ENCODE data around the gene HS6ST1.

The HS6ST1 gene

DNA sequence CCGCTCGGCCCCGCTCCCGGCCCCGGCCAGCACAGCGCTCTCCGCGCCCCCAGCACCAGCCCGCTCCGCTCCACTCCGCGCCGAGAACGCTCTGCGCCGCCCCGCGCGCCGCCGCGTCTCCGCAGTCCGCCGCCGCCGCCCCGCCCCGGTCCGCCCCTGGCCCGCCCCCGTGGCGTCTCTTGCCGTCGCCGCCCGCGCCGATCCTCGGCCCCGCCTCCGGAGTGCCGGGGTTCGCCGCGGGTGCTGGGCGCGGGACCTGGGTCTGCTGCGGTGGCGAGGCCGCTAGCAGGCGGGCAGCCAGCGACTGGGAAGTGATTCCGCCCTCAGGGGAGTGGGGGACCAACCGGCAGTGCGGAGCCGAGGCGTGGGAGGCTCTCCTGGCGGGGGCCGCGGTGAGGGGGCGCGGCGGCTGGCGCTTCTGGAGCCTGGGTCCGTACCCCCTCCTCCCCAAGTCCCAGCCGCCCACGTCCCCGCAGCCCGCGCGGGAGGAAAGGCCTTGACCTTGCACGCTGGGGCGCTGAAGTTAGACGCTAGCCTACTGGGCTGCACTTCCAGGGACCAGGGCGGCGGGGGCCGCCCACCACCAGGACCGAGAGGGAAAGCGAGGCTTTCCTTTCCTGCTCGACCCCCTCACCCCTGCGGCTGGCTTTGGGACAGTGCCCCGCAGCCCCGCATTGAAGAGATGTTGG lies at the start of gene HS6ST1:
TSS of gene HS6ST1 (minus strand) at position 93 of the 689 bp plus-strand sequence. CDS start 305 bp downstream, outside the sequence.
- DNase-seq (ENCODE audit: low spot score), result peak; percentile 93

DNA sequence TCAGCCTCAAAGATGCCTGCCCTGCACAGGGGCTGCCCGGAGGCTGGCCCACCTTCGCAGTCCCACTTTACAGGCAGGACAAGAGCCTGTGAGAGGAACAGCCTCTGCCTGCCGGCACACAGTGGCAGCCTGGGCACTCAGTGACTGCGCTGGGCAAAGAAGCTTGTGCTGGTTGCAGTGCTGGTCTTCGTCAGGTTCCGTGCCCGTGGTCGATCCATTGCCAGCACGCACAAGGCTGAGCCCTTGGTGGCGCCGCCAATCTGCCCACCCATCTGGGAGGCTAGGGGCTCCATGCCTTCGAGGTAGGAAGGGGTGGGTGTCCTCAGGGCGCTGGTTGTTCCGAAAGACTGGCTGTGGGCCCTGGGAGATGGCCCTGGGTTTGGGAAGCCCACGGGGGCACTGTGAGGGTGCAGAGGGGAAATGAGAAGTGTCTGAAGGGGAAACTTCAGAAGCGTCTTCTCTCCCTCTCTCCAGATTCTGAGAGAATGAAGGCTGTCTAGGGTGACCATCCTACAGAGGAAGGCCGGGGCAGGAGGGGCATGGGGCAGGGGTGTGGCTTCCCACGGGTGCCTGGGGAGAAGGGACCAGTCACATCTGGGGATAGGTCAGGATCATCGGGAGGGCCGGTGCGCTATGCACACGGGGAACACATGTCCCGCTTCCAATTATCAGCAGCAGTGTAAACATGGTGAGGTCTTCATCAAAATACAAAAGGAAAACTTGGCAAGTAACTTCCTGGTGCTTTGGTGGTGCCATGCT lies 49.1 kb upstream of the HS6ST1 start:
- DNase-seq (ENCODE audit: low spot score), result no peak

DNA sequence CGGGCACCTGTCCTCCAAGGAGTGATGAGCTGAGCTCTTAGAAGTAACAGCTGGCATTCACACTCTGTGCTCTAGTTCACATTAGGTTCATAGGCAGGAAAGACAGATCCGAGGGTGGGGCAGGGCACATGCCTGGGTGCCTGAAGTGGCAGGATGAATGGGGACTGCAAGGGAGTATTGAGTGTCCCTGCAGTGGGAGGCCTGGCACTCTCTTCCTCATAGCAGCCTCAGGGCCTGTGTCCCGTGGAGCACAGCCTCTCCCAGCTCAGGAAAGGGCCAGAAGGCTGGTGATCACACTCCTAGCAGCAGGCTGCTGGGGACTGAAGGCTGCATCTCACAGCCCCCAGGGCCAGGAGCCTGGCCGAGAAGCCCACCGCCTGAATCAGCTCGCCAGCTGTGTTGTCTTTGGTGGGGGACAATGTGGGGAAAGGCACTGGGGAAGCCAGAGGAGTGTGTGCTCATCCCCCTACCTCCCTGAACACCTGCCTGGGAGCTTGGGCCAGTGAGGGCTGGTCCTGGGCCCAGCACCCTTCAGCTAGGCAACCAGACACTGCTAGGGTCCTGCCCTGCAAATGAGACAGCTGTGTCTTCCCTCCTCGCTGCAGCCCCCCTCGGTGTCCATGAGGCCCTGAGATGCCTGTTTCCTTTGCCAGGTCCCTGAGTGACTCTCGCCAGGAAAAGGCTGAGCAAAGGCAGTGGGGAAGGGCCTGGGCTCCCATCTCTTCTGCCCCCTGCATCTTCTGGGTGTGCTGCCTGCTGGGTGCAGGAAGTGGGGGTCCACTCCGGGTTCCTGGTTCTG lies 48.2 kb upstream of the HS6ST1 start:
- DNase-seq (ENCODE audit: low spot score), result no peak

GRCh38 chr2:128365217-128365905 lies 46.7 kb upstream of the HS6ST1 start:
- no peak for DNase-seq (ENCODE audit: low spot score)

GRCh38 chr2:128364441-128364911 lies 45.8 kb upstream of the HS6ST1 start:
- DNase-seq (ENCODE audit: low spot score), result no peak

- no peak for DNase-seq (ENCODE audit: low spot score)
Measured at GRCh38 chr2:128363934-128364361, 45.3 kb upstream of the HS6ST1 start.

DNA sequence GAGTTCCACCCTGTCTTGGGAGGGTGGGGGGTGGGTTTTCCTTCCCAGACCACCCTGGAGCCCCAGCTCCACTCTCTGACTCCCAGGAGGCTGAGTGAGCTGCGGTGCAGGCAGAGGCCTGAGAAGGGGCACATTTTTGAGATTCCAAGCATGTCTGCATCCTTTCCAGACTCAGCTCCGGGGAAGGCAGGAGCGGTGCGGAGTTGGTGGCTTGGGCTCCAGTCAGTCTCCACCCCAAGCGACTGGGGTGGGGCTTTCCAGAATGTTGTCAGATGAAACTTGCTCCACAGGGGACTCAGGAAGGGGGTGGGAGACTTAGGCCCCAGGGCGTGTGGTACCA lies 44.2 kb upstream of the HS6ST1 start:
- no peak for DNase-seq (ENCODE audit: low spot score)

DNA sequence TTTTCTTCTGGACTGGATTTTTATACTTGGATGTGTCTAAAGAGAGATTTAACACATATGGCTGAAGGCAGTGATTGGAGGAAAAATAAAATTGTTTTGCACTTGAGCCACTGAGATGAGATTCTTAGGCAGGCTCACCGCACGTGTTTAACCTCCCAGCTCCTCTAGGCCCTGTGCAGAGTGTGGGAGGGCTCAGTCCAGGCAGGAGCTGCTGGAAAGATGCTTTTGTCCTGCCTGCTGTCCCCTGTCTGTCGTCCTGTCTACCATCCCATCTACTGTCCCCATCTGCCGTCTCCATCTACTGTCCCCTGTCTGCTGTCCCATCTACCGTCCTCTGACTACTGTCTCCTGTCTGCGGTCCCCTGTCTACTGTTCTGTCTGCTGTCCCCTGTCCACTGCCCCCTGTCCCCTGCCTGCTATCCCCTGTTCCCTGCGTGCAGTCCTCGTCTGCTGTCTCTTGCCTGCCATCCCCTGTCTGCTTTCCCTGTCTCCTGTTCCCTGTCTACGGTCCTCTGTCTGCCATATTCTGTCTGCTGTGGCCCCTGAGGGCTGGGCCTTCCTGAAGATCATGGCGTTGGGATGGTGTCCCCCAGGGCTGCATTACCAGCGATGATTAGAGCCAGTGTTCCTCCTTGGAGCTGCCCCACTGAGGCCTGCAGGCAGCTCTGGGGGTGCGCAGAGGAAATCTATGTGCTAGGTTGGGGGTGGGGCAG lies 43.7 kb upstream of the HS6ST1 start:
- no peak for DNase-seq (ENCODE audit: low spot score)

DNA sequence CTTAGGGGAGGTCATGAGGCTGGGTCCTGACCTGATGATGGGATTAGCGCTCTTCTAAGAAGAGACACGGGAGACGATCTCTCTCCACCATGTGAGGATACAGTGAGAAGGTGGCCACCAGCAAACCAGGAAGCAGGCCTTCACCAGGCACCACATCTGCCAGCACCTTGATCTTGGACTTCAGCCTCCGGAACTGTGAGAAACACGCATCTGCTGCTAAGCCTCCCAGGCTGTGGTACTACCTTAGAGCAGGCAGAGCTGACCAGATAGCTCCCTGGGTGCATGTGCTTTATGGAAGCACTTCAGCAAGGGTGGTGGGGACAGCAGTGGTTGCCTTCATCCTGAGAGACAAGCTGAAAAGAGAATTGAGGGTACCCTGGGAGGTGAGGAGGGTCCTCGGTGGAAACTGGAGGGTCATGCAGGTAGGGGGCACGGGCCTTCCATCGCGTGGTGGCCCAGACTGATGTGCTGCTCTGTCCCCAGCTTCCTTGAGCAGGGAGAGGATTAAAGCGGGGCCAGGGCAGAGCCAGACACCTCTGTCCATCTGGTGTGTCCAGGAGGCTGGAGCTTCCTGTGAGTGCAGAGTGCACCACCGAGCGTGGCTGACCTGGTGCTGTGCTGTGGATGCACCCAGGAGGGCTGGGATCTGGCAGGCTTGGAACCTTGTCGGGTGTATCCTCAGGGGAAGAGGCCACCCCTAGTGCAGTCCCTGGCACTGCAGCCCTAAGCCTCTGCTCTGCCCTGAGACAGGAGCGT lies 42.9 kb upstream of the HS6ST1 start:
- DNase-seq (ENCODE audit: low spot score), result no peak

GRCh38 chr2:128360711-128361110 lies 42.0 kb upstream of the HS6ST1 start:
- DNase-seq (ENCODE audit: low spot score), result no peak

- no peak for DNase-seq (ENCODE audit: low spot score)
Measured at GRCh38 chr2:128359841-128360240, 41.2 kb upstream of the HS6ST1 start.

DNA sequence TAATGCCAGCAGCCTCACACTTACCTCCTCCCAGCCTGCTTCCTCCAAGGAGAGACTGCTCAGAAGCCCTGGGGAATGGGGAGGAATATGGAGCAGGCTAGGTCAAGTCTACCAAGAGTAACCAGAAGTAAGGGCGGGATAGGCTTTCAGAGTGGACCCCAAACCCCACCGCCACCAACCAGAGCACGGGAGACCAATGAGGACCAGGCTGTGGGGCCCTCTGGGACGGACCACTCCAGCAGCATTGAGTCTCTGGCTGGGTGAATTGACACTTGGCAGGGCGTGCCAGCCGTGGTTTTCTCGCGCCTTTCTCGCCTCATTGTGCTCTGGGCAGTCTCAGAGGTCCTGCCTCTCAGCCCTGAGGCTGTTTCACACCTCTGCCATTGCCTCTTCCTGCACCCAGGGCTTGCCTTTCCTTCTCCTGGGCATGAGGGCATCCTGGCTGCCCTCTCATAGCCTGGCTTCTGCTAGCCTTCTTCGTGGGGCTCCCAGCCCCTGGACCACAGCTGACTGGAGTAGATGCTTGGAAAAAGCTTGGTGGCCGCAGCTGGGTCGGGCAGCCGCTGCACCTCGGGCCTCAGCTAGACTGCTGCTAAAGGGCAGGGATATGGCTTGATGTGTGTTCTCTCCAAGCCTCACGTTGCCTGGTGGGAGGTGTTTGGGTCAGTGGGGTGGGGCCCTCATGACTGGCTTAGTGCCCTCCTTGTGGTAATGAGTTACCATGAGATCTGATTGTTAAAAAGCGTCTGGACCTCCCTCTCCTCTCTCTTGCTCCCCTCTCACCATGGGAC lies 40.5 kb upstream of the HS6ST1 start:
- DNase-seq (ENCODE audit: low spot score), result no peak

DNA sequence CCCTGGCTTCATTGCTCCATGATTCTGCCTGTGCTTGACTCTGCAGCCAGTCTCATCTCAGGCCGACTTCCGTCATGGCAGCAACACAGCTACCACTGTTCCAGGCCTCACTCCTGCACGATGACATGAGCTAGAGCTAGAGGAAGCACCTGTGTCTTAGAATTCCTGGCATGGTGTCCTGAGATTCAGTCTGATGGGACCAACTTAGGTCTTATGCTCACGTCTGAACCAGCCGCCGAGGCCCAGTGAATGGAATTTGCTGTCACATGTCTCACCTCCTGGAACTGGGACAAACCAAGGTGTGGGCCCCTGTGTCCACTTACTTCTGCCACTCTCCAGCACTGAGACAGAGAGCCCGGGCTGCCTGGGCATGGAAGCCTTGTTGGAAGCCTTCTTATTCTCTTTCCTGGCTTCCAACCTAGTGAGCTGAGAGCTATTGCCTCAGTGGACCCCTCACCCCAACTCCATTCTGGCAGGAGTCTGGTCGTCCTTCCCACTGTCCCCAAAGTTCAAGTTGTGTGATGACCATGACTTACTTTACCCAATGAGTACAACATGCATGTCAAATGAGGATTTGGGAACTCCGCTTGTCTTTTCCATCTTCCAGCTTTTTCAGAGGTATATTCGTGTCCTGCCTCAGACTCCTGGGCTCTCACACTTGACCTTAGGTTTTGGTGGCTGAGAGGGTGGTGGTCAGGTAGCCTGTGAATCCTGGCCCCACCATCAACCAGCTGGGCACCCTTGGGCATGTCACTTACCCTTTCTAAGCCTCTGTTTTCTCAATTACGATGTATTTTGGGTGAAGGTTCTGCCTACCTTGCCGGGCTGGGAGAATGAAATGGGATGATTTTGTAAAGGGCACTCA lies 39.1 kb upstream of the HS6ST1 start:
- DNase-seq (ENCODE audit: low spot score), result no peak

GRCh38 chr2:128356127-128356526 lies 37.5 kb upstream of the HS6ST1 start:
- no peak for DNase-seq (ENCODE audit: low spot score)

- no peak for DNase-seq (ENCODE audit: low spot score)
Measured at GRCh38 chr2:128354726-128355470, 36.2 kb upstream of the HS6ST1 start.

DNA sequence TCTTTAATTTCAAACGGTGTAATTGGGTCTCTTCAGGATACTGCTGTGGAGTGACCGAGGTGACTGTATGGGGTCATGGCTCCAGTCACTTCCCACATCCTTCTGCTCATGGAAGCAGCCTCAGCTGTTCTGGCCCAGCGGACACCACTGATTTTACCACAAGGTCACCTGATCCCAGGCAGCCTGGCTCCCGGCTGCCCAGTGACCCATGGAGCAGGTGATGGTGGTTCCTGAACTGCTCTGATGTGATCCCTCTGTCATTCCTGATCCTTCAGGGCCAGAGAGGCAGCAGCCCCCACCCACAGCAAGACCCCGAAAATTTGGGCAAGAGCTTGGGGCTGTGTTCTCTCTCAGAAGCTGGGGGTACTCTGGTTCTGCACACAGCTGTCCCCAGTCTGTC lies 35.5 kb upstream of the HS6ST1 start:
- no peak for DNase-seq (ENCODE audit: low spot score)

GRCh38 chr2:128350736-128351135 lies 32.1 kb upstream of the HS6ST1 start:
- no peak for DNase-seq (ENCODE audit: low spot score)

DNA sequence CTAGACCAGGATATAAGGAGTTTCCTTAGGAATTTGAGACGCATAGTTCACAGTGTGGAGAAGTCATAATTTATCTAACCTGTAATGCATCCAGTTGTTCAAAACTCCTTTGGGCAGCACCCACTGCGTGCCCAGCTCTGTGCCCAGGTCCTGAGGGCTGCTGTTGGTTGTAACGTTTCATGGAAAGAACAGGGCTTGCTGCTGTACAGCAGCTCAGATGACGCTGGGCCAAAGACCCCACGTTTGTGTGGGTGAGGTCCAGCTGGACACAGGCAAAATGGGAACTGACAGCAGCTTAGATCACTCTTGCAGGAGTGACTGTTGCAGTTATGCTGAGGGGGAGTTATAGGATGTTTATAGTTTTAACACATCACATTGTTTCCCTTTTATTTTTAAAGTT lies 30.0 kb upstream of the HS6ST1 start:
- DNase-seq (ENCODE audit: low spot score), result no peak

Data from HuH-7.5 (cell line).